Ishikawa (cell line): ENCODE measurements around the gene RNF135.

Experiments
- CEBPB ChIP-seq: IDR thresholded peaks from 2 replicates; pipeline ENCODE4 v1.6.1; 2012
- CREB1 ChIP-seq: IDR thresholded peaks from 2 replicates; pipeline ENCODE4 v1.6.1; 2012; ENCODE audit warnings: low read depth
- EGR1 ChIP-seq: IDR thresholded peaks from 2 replicates; pipeline ENCODE4 v1.6.1; 2012
- EP300 ChIP-seq: IDR thresholded peaks from 2 replicates; pipeline ENCODE4 v1.6.1; 2012; ENCODE audit warnings: borderline replicate concordance
- FOXM1 ChIP-seq: IDR thresholded peaks from 2 replicates; pipeline ENCODE4 v1.6.1; 2012; ENCODE audit warnings: low read depth, borderline replicate concordance
- NFIC ChIP-seq: IDR thresholded peaks from 2 replicates; pipeline ENCODE4 v1.6.1; 2012
- RAD21 ChIP-seq: IDR thresholded peaks from 2 replicates; pipeline ENCODE4 v1.6.1; 2012; ENCODE audit warnings: low read depth
- REST ChIP-seq: IDR thresholded peaks from 2 replicates; pipeline ENCODE4 v1.6.1; 2012; ENCODE audit warnings: low read depth, mild to moderate bottlenecking
- TAF1 ChIP-seq: IDR thresholded peaks from 2 replicates; pipeline ENCODE4 v1.6.1; 2012; ENCODE audit warnings: low read depth, mild to moderate bottlenecking
- TCF12 ChIP-seq: IDR thresholded peaks from 2 replicates; pipeline ENCODE4 v1.6.1; 2012; ENCODE audit warnings: low read depth
- TEAD4 ChIP-seq: IDR thresholded peaks from 2 replicates; pipeline ENCODE4 v1.6.1; 2012
- USF1 ChIP-seq: IDR thresholded peaks from 2 replicates; pipeline ENCODE4 v1.6.1; 2012
- YY1 ChIP-seq: IDR thresholded peaks from 2 replicates; pipeline ENCODE4 v1.6.1; 2012; ENCODE audit warnings: low read depth
- ZBTB7A ChIP-seq: IDR thresholded peaks from 2 replicates; pipeline ENCODE4 v1.6.1; 2012; ENCODE audit warnings: low read depth
- TF ChIP-seq, protein P1 (sequence below): IDR thresholded peaks from 2 replicates; pipeline ENCODE4 v1.6.1; 2012

Gene RNF135

DNA sequence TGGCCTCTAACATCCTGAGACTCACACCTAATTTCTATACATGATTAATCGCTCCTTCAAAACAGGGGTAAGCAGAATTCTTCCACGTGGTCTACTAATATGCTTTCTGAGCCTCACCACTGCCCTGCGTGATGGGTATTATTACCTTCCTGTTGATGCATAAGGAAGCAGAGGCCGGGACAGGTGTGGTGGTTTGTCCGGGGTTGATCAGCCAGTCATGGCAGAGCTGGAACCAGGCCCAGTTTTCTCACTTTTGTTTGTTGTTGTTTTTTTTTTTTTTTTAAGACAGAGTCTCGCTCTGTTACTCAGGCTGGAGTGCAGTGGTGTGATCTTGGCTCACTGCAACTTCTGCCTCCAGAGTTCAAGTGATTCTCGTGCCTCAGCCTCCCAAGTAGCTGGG is 31.2 kb downstream of the RNF135 start:
- TF ChIP-seq, protein P1, sequence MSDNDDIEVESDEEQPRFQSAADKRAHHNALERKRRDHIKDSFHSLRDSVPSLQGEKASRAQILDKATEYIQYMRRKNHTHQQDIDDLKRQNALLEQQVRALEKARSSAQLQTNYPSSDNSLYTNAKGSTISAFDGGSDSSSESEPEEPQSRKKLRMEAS, result no peak
- TF ChIP-seq TEAD4 (no peak), RAD21 (no peak), TCF12 (no peak), EGR1 (no peak), FOXM1 (no peak), TAF1 (no peak), CREB1 (no peak), REST (no peak), EP300 (no peak), ZBTB7A (no peak), USF1 (no peak), CEBPB (no peak)

DNA sequence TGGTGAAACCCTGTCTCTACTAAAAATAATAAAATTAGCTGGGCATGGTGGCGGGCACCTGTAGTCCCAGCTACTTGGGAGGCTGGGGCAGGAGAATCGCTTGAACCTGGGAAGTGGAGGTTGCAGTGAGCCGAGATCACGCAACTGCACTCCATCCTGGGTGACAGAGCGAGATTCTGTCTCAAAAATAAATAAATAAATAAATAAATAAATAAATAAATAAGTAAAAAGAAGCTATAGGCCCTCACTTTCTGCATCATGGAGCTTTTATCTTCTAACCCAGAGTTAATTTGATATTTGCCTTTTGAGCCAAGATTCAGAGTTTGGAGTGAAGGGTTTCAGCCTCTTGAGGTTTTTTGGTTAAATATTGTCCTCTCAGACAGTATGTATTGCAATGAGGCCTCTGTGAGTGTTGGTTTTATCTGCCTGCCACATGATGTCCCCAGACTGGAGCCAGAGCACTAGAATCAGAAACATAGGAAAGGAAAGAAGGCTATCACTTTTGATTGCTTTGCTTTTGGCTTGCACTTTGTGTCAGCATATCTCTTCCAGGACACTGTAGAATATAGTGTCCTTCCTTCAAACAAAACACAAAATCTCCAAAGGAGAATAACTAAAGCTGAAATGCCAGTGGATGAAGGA is 32.5 kb downstream of the RNF135 start:
- no peak for TF ChIP-seq CREB1
- TF ChIP-seq, protein P1, result no peak
- TF ChIP-seq USF1, result no peak
- no peak for TF ChIP-seq CEBPB
- TF ChIP-seq FOXM1, result no peak
- no peak for TF ChIP-seq TCF12
- TF ChIP-seq ZBTB7A, result no peak
- no peak for TF ChIP-seq YY1
- TF ChIP-seq TAF1, result no peak
- no peak for TF ChIP-seq EGR1
- no peak for TF ChIP-seq EP300
- no peak for TF ChIP-seq NFIC
- TF ChIP-seq TEAD4, result no peak
- TF ChIP-seq RAD21, result no peak
- no peak for TF ChIP-seq REST

GRCh38 chr17:31004160-31004559 is 33.3 kb downstream of the RNF135 start:
- TF ChIP-seq REST (no peak), CREB1 (no peak), RAD21 (no peak), CEBPB (no peak), YY1 (no peak), TAF1 (no peak), ZBTB7A (no peak), NFIC (no peak), FOXM1 (no peak), TEAD4 (no peak), USF1 (no peak), EP300 (no peak), EGR1 (no peak), TCF12 (no peak)
- TF ChIP-seq, protein P1, result no peak
